HUES6 (cell line): Measurements from ENCODE around the gene ERGIC1.
"Not testable (repeated sequence)": the region's sequence is repeated elsewhere in the genome, so short reads cannot be mapped to it uniquely, and the experiment has no call there.

Experiments
- H3K27ac ChIP-seq: 2 replicates; pipeline ENCODE4 v1.7.0; 2013; ENCODE audit warnings: low read depth, mild to moderate bottlenecking, low read length, inconsistent platforms
- H3K27me3 ChIP-seq: 2 replicates; pipeline ENCODE4 v1.6.1; 2013; ENCODE audit warnings: low read length; ENCODE audit not compliant: control insufficient read depth, insufficient read depth
- H3K36me3 ChIP-seq: 2 replicates; pipeline ENCODE4 v1.6.1; 2013; ENCODE audit warnings: low read length; ENCODE audit not compliant: control insufficient read depth, insufficient read depth
- H3K4me1 ChIP-seq: 2 replicates; pipeline ENCODE4 v1.6.1; 2013; ENCODE audit warnings: low read length; ENCODE audit not compliant: control insufficient read depth, insufficient read depth
- H3K4me3 ChIP-seq: 2 replicates; pipeline ENCODE4 v1.5.1; 2013; ENCODE audit warnings: low read depth, low read length
- H3K9ac ChIP-seq: one replicate; pipeline ENCODE4 v1.6.1; 2013; ENCODE audit warnings: mild to moderate bottlenecking, low read length
- H3K9me3 ChIP-seq: 2 replicates; pipeline ENCODE4 v1.6.1; 2013; ENCODE audit warnings: low read depth, low read length; ENCODE audit not compliant: control insufficient read depth, insufficient read depth

Gene ERGIC1

GRCh38 chr5:172841256-172841655 is 7.2 kb downstream of the ERGIC1 start:
- no peak overlapping the region for H3K4me3 ChIP-seq
- no peak overlapping the region for H3K27ac ChIP-seq

GRCh38 chr5:172843825-172844576 is 9.9 kb downstream of the ERGIC1 start:
- peaks cover 18% of the 10 kb centered on the region; the same call in 1 of the 2 replicates for H3K36me3 ChIP-seq
- H3K4me1 ChIP-seq, result 0 out of 2 replicates have a peak, but pooled peaks cover 2% of the 10 kb centered on the region
- no peaks in the 10 kb centered on the region for H3K9me3 ChIP-seq

More at GRCh38 chr5:172841256-172841655, 7.2 kb downstream of the ERGIC1 start:
- H3K9me3 ChIP-seq, result no peaks in the 10 kb centered on the region
- no peaks in the 10 kb centered on the region for H3K27me3 ChIP-seq
- peaks cover 29% of the 10 kb centered on the region for H3K36me3 ChIP-seq
- H3K9ac ChIP-seq, result no peak overlapping the region
- H3K4me1 ChIP-seq, result 0 out of 2 replicates have a peak, but pooled peaks cover 2% of the 10 kb centered on the region

GRCh38 chr5:172844577-172844838 is 10.5 kb downstream of the ERGIC1 start:
- no peak overlapping the region for H3K9ac ChIP-seq
- H3K27me3 ChIP-seq, result no peaks in the 10 kb centered on the region
- H3K27ac ChIP-seq, result no peak overlapping the region
- H3K4me1 ChIP-seq, result 0 out of 2 replicates have a peak, but pooled peaks cover 2% of the 10 kb centered on the region
- no peak overlapping the region for H3K4me3 ChIP-seq
- H3K36me3 ChIP-seq, result peaks cover 14% of the 10 kb centered on the region; the same call in 1 of the 2 replicates
- H3K9me3 ChIP-seq, result no peaks in the 10 kb centered on the region

More at GRCh38 chr5:172843825-172844576, 9.9 kb downstream of the ERGIC1 start:
- Histone ChIP-seq H3K27me3 (no peaks in the 10 kb centered on the region), H3K9ac (no peak overlapping the region), H3K4me3 (no peak overlapping the region), H3K27ac (no peak overlapping the region)

GRCh38 chr5:172845154-172845553 is 11.1 kb downstream of the ERGIC1 start:
- H3K9ac ChIP-seq, result no peak overlapping the region
- no peaks in the 10 kb centered on the region for H3K27me3 ChIP-seq
- peaks cover 13% of the 10 kb centered on the region; the same call in 1 of the 2 replicates for H3K36me3 ChIP-seq
- no peaks in the 10 kb centered on the region for H3K9me3 ChIP-seq
- H3K4me3 ChIP-seq, result no peak overlapping the region
- 0 out of 2 replicates have a peak, but pooled peaks cover 2% of the 10 kb centered on the region for H3K4me1 ChIP-seq
- no peak overlapping the region for H3K27ac ChIP-seq

GRCh38 chr5:172845576-172845975 is 11.5 kb downstream of the ERGIC1 start:
- Histone ChIP-seq H3K9me3 (no peaks in the 10 kb centered on the region), H3K27me3 (no peaks in the 10 kb centered on the region), H3K36me3 (peaks cover 12% of the 10 kb centered on the region; the same call in 1 of the 2 replicates), H3K27ac (no peak overlapping the region), H3K4me3 (no peak overlapping the region), H3K9ac (no peak overlapping the region), H3K4me1 (0 out of 2 replicates have a peak, but pooled peaks cover 2% of the 10 kb centered on the region)

- Histone ChIP-seq H3K4me3 (no peak overlapping the region), H3K36me3 (peaks cover 7% of the 10 kb centered on the region; the same call in 1 of the 2 replicates), H3K4me1 (0 out of 2 replicates have a peak, but pooled peaks cover 2% of the 10 kb centered on the region)
Measured at GRCh38 chr5:172846249-172846648, 12.2 kb downstream of the ERGIC1 start.

GRCh38 chr5:172846677-172847076 is 12.6 kb downstream of the ERGIC1 start:
- H3K9ac ChIP-seq, result no peak overlapping the region
- H3K9me3 ChIP-seq, result no peaks in the 10 kb centered on the region
- H3K27me3 ChIP-seq, result no peaks in the 10 kb centered on the region
- peaks cover 6% of the 10 kb centered on the region; the same call in 1 of the 2 replicates for H3K4me1 ChIP-seq
- no peak overlapping the region for H3K4me3 ChIP-seq
- H3K27ac ChIP-seq, result no peak overlapping the region
- H3K36me3 ChIP-seq, result peaks cover 5% of the 10 kb centered on the region; the same call in 1 of the 2 replicates

More at GRCh38 chr5:172846249-172846648, 12.2 kb downstream of the ERGIC1 start:
- no peak overlapping the region for H3K27ac ChIP-seq
- no peak overlapping the region for H3K9ac ChIP-seq
- H3K27me3 ChIP-seq, result no peaks in the 10 kb centered on the region
- no peaks in the 10 kb centered on the region for H3K9me3 ChIP-seq

GRCh38 chr5:172847584-172847983 is 13.5 kb downstream of the ERGIC1 start:
- H3K9ac ChIP-seq, H3K27me3 ChIP-seq, H3K9me3 ChIP-seq, H3K4me3 ChIP-seq, H3K27ac ChIP-seq, H3K4me1 ChIP-seq, H3K36me3 ChIP-seq: not testable (repeated sequence)

- no peaks in the 10 kb centered on the region for H3K9me3 ChIP-seq
- H3K36me3 ChIP-seq, result 0 out of 2 replicates have a peak, but pooled peaks cover 1% of the 10 kb centered on the region
- H3K4me1 ChIP-seq, result peaks cover 11% of the 10 kb centered on the region; the same call in 1 of the 2 replicates
- H3K27ac ChIP-seq, result no peak overlapping the region
- no peaks in the 10 kb centered on the region for H3K27me3 ChIP-seq
- no peak overlapping the region for H3K4me3 ChIP-seq
- H3K9ac ChIP-seq, result no peak overlapping the region
Measured at GRCh38 chr5:172848419-172848818, 14.4 kb downstream of the ERGIC1 start.

GRCh38 chr5:172849606-172850453 is 15.8 kb downstream of the ERGIC1 start:
- H3K4me1 ChIP-seq, result peaks cover 11% of the 10 kb centered on the region; the same call in 1 of the 2 replicates
- H3K4me3 ChIP-seq, result no peak overlapping the region
- H3K9ac ChIP-seq, result no peak overlapping the region

GRCh38 chr5:172850454-172850797 is 16.4 kb downstream of the ERGIC1 start:
- Histone ChIP-seq H3K36me3 (peaks cover 4% of the 10 kb centered on the region; the same call in 1 of the 2 replicates), H3K27ac (no peak overlapping the region), H3K4me1 (peaks cover 11% of the 10 kb centered on the region; the same call in 1 of the 2 replicates), H3K9me3 (no peaks in the 10 kb centered on the region), H3K27me3 (no peaks in the 10 kb centered on the region), H3K4me3 (no peak overlapping the region), H3K9ac (no peak overlapping the region)

More at GRCh38 chr5:172849606-172850453, 15.8 kb downstream of the ERGIC1 start:
- Histone ChIP-seq H3K27me3 (no peaks in the 10 kb centered on the region), H3K9me3 (no peaks in the 10 kb centered on the region), H3K27ac (no peak overlapping the region), H3K36me3 (no peaks in the 10 kb centered on the region)
